HepG2 (cell line): ENCODE measurements around the gene KIRREL3.

Source experiments
- AGO2 ChIP-seq: fragments of 200-400 bp; formaldehyde crosslinking; optimal IDR thresholded peaks from 2 replicates; pipeline ENCODE3; 2017; ENCODE audit warnings: mild to moderate bottlenecking, low read depth, low read length, moderate library complexity
- POLR2AphosphoS5 ChIP-seq: IDR thresholded peaks from 2 replicates; pipeline ENCODE4 v1.6.1; 2012; ENCODE audit warnings: low read depth, low read length
- RXRA ChIP-seq: sonication (generic); formaldehyde crosslinking; IDR thresholded peaks from 2 replicates; pipeline ENCODE4 v1.5.1; 2020; ENCODE audit warnings: missing genetic modification reagents
- ZMYM4 ChIP-seq: sonication (generic); formaldehyde crosslinking; IDR thresholded peaks from 2 replicates; pipeline ENCODE4 v1.8.1; 2023; ENCODE audit warnings: mild to moderate bottlenecking, missing genetic modification reagents
- ZNF720 ChIP-seq: sonication (generic); formaldehyde crosslinking; IDR thresholded peaks from 2 replicates; pipeline ENCODE4 v1.4.0; 2020; ENCODE audit warnings: missing genetic modification reagents
- ZNF766 ChIP-seq: sonication (generic); formaldehyde crosslinking; IDR thresholded peaks from 2 replicates; pipeline ENCODE4 v1.5.0; 2020; ENCODE audit warnings: missing genetic modification reagents, borderline replicate concordance
- ZZZ3 ChIP-seq: sonication (generic); formaldehyde crosslinking; IDR thresholded peaks from 2 replicates; pipeline ENCODE4 v1.4.0; 2020; ENCODE audit warnings: missing genetic modification reagents, mild to moderate bottlenecking, borderline replicate concordance
- TF ChIP-seq, protein P1 (sequence below): sonication (generic); formaldehyde crosslinking; IDR thresholded peaks from 2 replicates; pipeline ENCODE4 v1.5.0; 2020; ENCODE audit warnings: mild to moderate bottlenecking, missing genetic modification reagents, moderate library complexity

DNA sequence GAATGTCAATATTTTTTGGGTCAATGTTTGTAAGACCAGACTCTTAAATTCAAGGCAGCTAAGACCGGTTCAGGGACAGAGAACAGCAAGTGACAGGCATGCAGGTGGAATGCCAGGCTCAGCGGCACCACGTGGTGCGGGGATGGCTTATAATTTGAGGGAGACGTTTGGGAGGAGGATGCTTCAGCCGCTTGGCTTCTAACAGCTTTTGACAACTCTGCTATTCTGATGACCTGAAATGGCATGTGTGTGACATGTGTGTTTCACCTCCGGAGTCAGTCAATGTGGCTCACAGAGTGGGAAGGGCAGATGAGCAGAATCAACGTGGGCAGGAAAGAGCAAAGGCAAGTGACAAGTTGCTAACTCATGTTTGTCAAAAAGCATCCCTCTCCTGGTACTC lies 228.3 kb downstream of the KIRREL3 start:
- TF ChIP-seq ZMYM4 (CRISPR knock-in tag) (no peak), POLR2AphosphoS5 (no peak), ZNF720 (no peak), ZNF766 (CRISPR knock-in tag) (no peak), AGO2 (no peak), ZZZ3 (CRISPR knock-in tag) (no peak), RXRA (no peak)
- TF ChIP-seq, protein P1, sequence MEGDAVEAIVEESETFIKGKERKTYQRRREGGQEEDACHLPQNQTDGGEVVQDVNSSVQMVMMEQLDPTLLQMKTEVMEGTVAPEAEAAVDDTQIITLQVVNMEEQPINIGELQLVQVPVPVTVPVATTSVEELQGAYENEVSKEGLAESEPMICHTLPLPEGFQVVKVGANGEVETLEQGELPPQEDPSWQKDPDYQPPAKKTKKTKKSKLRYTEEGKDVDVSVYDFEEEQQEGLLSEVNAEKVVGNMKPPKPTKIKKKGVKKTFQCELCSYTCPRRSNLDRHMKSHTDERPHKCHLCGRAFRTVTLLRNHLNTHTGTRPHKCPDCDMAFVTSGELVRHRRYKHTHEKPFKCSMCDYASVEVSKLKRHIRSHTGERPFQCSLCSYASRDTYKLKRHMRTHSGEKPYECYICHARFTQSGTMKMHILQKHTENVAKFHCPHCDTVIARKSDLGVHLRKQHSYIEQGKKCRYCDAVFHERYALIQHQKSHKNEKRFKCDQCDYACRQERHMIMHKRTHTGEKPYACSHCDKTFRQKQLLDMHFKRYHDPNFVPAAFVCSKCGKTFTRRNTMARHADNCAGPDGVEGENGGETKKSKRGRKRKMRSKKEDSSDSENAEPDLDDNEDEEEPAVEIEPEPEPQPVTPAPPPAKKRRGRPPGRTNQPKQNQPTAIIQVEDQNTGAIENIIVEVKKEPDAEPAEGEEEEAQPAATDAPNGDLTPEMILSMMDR (CRISPR knock-in tag): no peak
